Measurements from ENCODE around the gene GCNT1.

Gene GCNT1

GRCh38 chr9:76445976-76446375 lies 13.0 kb upstream of the GCNT1 start:
- Histone ChIP-seq H3K36me3 (ENCODE audit: insufficient read depth) (no peaks in the 10 kb centered on the region), H3K9ac (no peak overlapping the region), H3K4me3 (IDR thresholded peaks at IDR 0.05; ENCODE audit: insufficient read depth, low read depth, low read length) (no peak overlapping the region), H3K4me2 (no peak overlapping the region), H3K27ac (no peak overlapping the region), H3K79me2 (ENCODE audit: insufficient read depth, low read depth) (no peaks in the 10 kb centered on the region), H3K4me1 (ENCODE audit: low read depth, poor library complexity, severe bottlenecking) (peaks cover 20% of the 10 kb centered on the region), H4K20me1 (ENCODE audit: insufficient read depth) (no peaks in the 10 kb centered on the region), H2AFZ (ENCODE audit: low read depth) (no peak overlapping the region), H3K27me3 (ENCODE audit: insufficient read depth, low read depth) (no peaks in the 10 kb centered on the region)
- TF ChIP-seq, protein P1, sequence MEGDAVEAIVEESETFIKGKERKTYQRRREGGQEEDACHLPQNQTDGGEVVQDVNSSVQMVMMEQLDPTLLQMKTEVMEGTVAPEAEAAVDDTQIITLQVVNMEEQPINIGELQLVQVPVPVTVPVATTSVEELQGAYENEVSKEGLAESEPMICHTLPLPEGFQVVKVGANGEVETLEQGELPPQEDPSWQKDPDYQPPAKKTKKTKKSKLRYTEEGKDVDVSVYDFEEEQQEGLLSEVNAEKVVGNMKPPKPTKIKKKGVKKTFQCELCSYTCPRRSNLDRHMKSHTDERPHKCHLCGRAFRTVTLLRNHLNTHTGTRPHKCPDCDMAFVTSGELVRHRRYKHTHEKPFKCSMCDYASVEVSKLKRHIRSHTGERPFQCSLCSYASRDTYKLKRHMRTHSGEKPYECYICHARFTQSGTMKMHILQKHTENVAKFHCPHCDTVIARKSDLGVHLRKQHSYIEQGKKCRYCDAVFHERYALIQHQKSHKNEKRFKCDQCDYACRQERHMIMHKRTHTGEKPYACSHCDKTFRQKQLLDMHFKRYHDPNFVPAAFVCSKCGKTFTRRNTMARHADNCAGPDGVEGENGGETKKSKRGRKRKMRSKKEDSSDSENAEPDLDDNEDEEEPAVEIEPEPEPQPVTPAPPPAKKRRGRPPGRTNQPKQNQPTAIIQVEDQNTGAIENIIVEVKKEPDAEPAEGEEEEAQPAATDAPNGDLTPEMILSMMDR (conservative IDR thresholded peaks at IDR 0.05; ENCODE audit: low read depth, low read length), result no peak

- Histone ChIP-seq H4K20me1 (ENCODE audit: insufficient read depth) (no peaks in the 10 kb centered on the region), H2AFZ (ENCODE audit: low read depth) (no peak overlapping the region), H3K79me2 (ENCODE audit: insufficient read depth, low read depth) (no peaks in the 10 kb centered on the region), H3K27ac (no peak overlapping the region), H3K4me1 (ENCODE audit: low read depth, poor library complexity, severe bottlenecking) (peaks cover 13% of the 10 kb centered on the region), H3K27me3 (ENCODE audit: insufficient read depth, low read depth) (no peaks in the 10 kb centered on the region), H3K4me2 (no peak overlapping the region), H3K9ac (no peak overlapping the region), H3K4me3 (IDR thresholded peaks at IDR 0.05; ENCODE audit: insufficient read depth, low read depth, low read length) (no peak overlapping the region), H3K36me3 (ENCODE audit: insufficient read depth) (no peaks in the 10 kb centered on the region)
- TF ChIP-seq, protein P1 (conservative IDR thresholded peaks at IDR 0.05; ENCODE audit: low read depth, low read length), result no peak
Observed at GRCh38 chr9:76448501-76448900, 10.5 kb upstream of the GCNT1 start.

DNA sequence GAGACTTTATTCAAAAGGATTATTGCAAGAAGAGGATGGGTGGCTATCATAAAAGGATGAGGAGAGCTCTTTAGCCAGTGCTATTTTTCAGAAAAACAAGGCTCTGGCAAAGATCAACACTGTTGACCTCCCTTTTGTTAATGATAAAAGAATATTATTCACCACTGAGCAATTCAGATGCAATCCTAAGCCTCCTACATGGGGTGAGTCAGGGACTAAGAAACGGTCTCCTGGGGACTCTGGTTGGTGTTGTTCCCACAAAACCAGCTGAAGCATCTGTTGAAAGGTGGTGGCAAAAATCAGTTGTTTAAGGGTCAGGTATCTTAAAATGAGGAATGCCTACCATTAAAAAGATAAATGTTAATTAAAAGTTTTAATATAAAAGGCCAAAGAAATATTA lies 7.7 kb upstream of the GCNT1 start:
- Histone ChIP-seq H3K9ac (no peak overlapping the region), H4K20me1 (ENCODE audit: insufficient read depth) (no peaks in the 10 kb centered on the region), H3K27ac (no peak overlapping the region), H3K4me1 (ENCODE audit: low read depth, poor library complexity, severe bottlenecking) (peaks cover 19% of the 10 kb centered on the region), H3K79me2 (ENCODE audit: insufficient read depth, low read depth) (no peaks in the 10 kb centered on the region), H3K27me3 (ENCODE audit: insufficient read depth, low read depth) (no peaks in the 10 kb centered on the region), H3K36me3 (ENCODE audit: insufficient read depth) (no peaks in the 10 kb centered on the region), H2AFZ (ENCODE audit: low read depth) (no peak overlapping the region), H3K4me3 (IDR thresholded peaks at IDR 0.05; ENCODE audit: insufficient read depth, low read depth, low read length) (no peak overlapping the region), H3K4me2 (no peak overlapping the region)
- TF ChIP-seq, protein P1 (conservative IDR thresholded peaks at IDR 0.05; ENCODE audit: low read depth, low read length), result no peak

- Histone ChIP-seq H3K4me1 (ENCODE audit: low read depth, poor library complexity, severe bottlenecking) (peaks cover 22% of the 10 kb centered on the region), H3K27ac (no peak overlapping the region), H3K9ac (no peak overlapping the region), H4K20me1 (ENCODE audit: insufficient read depth) (no peaks in the 10 kb centered on the region), H3K4me3 (IDR thresholded peaks at IDR 0.05; ENCODE audit: insufficient read depth, low read depth, low read length) (no peak overlapping the region), H3K36me3 (ENCODE audit: insufficient read depth) (no peaks in the 10 kb centered on the region), H3K79me2 (ENCODE audit: insufficient read depth, low read depth) (no peaks in the 10 kb centered on the region), H3K4me2 (no peak overlapping the region), H3K27me3 (ENCODE audit: insufficient read depth, low read depth) (no peaks in the 10 kb centered on the region), H2AFZ (ENCODE audit: low read depth) (no peak overlapping the region)
- TF ChIP-seq, protein P1 (conservative IDR thresholded peaks at IDR 0.05; ENCODE audit: low read depth, low read length), result no peak
Observed at GRCh38 chr9:76452839-76453238, 6.1 kb upstream of the GCNT1 start.
